LNCAP (cell line): ENCODE results near the gene CORO7.

ENCODE experiments used
- CTCF ChIP-seq: fragments of 450-650 bp; IDR thresholded peaks from 2 replicates; pipeline ENCODE4 v1.5.1; 2017; ENCODE audit warnings: mild to moderate bottlenecking

Gene CORO7

GRCh38 chr16:4306470-4307214 lies 109.8 kb downstream of the CORO7 start:
- TF ChIP-seq CTCF: no peak
